ENCODE results near the gene DENND1A. TPM values are rescaled to one million over a fixed set of nuclear protein-coding genes. Genes with fewer than 3 reads are reported as not detected.
A peak's percentile ranks its signal among the peaks of the same experiment; 100 is the strongest.
"Not testable (repeated sequence)": the region's sequence is repeated elsewhere in the genome, so short reads cannot be mapped to it uniquely, and the experiment has no call there.

Gene DENND1A
- total RNA-seq, 2 donors from 2014 or later = 22.8 to 24.4 TPM

- intact Hi-C loops (cut with DNase I) = no loop called here
- peak; percentile 54 for DNase-seq (ENCODE audit: low spot score)
Observed at GRCh38 chr9:123408313-123409262, 521.3 kb downstream of the DENND1A start.

GRCh38 chr9:123407217-123407851, 522.6 kb downstream of the DENND1A start:
- intact Hi-C loops (cut with DNase I) = no loop called here

DNA sequence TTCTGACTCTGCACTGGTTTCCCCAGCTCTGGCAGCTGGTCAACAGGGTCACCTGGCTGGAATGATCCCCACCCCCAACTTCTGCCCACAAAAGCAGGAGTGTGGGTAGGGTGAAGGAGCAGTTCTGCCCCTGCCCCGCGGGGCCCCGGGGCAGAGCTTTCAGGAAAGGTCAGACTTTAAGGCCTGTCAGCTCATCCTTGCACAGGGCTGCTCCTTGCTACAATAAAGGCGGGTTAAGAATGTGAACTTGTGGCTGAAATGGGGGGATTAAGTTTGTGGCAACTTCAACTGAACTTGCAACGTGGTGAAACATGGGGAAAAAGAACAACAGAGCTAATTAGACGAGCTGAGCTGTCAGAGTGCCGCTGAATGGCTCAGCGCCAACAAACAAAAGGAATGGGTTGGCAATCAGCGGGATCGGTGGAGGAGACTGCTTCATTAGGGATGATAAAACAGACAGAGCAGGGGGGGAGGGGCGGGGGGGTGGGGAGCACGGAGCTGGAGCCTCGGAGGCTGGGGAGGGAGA, 523.2 kb downstream of the DENND1A start:
- DNase-seq (ENCODE audit: low spot score) = peak; percentile 29
- intact Hi-C loops (cut with DNase I) = no loop called here

More at GRCh38 chr9:123407217-123407851, 522.6 kb downstream of the DENND1A start:
- DNase-seq (ENCODE audit: low spot score) = peak; percentile 62

DNA sequence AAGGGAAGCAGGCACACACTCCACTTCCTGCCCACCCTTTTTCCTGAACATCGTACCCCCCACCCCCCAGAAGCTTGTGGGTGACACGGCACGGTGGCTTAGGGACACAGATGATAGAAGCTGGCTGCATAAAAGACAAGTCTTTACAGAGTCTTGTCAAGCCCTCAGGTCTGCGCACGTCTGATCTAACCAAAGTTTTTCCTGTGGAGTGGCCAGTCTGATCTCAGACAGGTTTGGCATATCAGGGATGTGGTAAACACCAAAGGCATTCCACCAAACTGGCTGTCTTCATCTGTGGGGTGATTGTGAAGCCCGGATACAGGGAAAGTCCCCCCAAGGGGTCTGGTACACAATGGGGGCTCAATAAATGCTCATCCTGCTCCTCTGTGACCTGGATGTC, 523.9 kb downstream of the DENND1A start:
- peak; percentile 49 for DNase-seq (ENCODE audit: low spot score)
- intact Hi-C loops (cut with DNase I) = no loop called here

- no peak for DNase-seq (ENCODE audit: low spot score)
- intact Hi-C loops (cut with DNase I) = no loop called here
Observed at GRCh38 chr9:123402981-123403509, 526.9 kb downstream of the DENND1A start.

GRCh38 chr9:123401879-123402513, 527.9 kb downstream of the DENND1A start:
- DNase-seq (ENCODE audit: low spot score) = no peak
- intact Hi-C loops (cut with DNase I) = no loop called here

- DNase-seq (ENCODE audit: low spot score) = no peak
- intact Hi-C loops (cut with DNase I) = no loop called here
Observed at GRCh38 chr9:123400926-123401503, 528.9 kb downstream of the DENND1A start.

DNA sequence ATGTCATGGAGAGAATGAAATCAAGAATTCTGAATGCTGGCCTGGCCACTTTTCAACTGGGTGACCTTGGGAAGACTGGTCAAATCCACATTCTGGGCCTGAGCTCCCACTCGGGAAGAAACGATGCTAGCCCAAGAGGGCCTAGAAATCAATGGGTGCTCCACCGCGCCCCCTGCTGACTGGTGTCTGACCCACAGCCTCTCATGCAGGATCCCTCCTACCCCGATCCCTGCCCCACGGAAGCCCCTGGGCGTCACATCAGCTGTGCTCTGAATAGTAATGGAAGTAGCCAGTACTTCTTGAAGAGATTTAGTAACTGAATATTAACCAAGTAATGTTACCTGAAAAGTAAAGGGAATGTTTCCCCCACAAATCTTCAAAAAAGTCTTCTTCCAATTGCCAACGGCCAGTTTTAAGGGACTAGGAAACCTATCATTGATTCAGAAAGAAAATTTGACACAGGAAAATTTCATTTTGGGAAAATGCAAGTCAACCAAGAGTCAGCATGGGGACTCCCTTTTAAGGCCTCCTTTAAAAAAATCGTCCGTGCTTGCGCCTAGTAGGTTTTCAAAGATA, 530.0 kb downstream of the DENND1A start:
- DNase-seq (ENCODE audit: low spot score) = no peak
- intact Hi-C loops (cut with DNase I) = no loop called here

- intact Hi-C loops (cut with DNase I); DNase-seq (ENCODE audit: low spot score): not testable (repeated sequence)
Observed at GRCh38 chr9:123398938-123399337, 531.0 kb downstream of the DENND1A start.

GRCh38 chr9:123397975-123398374, 532.0 kb downstream of the DENND1A start:
- intact Hi-C loops (cut with DNase I) = no loop called here
- DNase-seq (ENCODE audit: low spot score) = no peak

DNA sequence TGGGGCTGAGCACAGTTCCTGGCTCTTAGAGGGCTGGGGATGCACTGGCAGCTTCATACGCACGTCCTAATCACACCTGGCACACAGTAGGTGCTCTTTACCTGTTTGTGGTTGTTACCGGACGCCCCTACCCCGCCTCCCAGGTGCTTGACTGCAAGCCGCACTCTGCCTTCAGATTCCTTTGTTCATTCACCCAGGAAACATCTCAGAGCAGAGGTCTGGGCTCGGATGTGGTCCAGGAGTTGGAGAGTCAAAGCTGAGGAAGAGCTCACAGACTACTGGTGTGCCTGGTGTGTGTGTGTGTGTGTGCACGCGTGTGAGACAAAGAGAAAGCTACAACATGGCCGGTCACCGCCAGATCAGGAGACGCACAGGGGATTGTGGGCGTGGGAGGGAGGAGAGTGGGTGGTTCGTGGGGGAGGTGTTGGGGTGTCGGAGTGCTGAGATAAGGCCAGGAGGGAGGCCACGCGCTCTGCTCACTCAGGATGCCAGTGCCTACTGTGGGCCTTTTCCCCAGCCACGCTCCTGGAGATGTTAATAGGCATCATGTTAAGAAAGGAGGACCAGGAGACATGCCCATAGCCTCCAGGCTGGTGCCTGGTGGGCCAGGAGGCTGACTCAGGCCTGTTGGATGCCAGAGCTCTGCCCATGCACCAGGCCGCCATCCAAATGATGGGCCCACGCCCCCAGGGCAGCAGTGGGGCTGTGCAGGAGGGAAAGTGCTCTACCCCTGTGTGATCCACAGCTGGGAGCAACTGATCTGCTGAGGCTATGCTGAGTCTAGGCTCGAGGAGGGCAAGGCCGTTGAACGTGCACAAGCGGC, 534.0 kb downstream of the DENND1A start:
- intact Hi-C loops (cut with DNase I) = no loop called here
- no peak for DNase-seq (ENCODE audit: low spot score)

DNA sequence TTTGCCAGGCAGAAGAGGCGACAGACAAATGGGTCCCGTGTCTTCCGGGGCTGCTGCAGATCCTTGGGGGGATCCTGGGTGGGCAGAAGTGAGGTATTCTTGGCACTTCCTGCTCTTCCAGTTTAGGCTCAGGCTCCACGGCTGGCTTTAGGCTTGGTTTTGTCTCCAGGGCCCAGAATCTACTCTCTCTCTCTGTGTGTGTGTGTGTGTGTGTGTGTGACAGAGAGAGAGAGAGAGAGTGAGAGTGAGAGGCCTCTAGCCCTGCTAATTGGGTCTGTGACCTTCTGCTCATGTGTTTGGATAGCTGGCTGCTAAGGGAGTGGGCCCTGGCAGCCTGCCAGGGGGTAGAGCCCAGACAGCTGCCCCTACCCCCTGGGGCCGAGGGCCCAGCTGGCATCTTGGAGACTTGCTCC, 534.6 kb downstream of the DENND1A start:
- no peak for DNase-seq (ENCODE audit: low spot score)
- intact Hi-C loops (cut with DNase I) = no loop called here

DNA sequence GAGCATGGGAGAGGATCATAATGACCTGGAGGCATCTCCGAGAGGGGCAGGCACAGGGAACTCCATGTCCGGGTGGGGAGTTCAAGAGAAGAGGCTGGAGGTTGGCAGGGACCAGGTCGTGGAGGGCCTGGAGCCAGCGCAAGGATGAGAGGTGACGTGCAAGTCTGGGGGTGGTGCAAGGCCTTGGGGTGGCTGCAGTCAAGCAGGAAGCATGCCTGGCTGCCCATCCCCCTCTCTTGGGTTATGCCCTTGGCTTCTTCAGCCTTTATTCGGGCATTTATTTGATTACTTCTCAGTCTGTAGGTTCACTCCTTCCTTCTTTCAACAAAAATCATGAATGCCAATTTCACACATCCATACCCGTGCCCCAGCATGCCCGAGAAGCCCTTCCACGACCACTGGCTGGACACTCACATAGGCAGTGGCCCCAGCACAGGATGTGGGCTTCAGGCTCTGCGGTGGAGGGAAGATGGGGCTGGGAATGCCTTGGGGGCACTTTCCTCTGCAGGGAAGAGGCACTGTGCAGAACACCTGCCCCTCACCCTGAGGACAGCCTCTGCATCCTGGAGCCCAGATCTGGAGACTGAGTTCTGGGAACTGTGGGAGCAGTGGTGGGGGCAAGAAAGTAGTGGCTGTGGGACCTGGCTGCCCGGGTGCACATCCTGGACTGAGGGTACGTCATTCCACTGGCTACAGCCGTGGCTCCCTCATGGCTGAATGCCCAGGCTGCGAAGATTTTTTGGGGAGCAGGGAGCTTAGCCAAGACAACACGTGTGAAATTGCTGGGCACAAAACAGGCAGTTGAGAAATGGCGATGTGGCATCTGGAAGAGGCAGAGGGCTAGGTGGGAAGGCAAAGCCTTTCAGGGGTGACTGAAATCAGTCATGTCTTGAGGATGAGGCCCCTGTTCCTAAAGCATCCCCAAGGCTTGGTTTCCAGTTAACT, 535.4 kb downstream of the DENND1A start:
- no peak for DNase-seq (ENCODE audit: low spot score)
- intact Hi-C loops (cut with DNase I) = no loop called here

DNA sequence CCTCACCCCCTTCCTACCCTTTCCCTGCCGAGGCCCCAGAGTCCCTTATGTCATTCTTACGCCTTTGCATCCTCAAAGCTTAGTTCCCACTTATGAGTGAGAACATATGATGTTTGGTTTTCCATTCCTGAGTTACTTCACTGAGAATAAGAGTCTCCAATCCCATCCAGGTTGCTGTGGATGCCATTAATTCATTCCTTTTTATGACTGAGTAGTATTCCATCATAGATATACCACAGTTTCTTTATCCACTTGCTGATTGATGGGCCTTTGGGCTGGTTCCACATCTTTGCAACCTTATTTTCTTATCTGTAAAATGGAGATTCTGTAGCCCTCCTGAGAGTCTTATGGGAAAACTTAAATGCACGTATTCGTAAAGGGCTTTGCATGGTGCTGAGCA, 537.1 kb downstream of the DENND1A start:
- no peak for DNase-seq (ENCODE audit: low spot score)
- intact Hi-C loops (cut with DNase I) = no loop called here

GRCh38 chr9:123391946-123392345, 538.0 kb downstream of the DENND1A start:
- intact Hi-C loops (cut with DNase I) = no loop called here
- DNase-seq (ENCODE audit: low spot score) = no peak

DNA sequence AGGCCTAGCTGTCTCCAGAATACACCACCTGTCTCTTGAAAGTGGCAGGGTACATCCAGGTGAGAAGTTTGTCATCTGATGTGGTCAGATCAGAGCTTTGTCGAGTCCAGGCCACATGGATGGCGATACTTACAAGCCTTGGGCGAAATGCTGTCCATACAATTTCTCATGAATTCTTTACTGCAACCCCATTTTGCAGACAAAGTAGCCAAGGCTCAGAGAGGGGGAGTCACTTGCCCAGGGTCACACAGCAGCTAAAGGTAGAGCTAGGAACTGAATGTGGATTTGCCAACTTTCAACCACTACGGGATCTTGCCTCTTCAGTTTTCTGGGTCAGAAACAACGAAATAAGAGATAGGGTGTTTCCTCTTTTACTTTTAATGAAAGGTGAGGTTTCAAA, 538.7 kb downstream of the DENND1A start:
- no peak for DNase-seq (ENCODE audit: low spot score)
- intact Hi-C loops (cut with DNase I) = no loop called here

Measured in posterior vena cava (tissue), 2 donors.